IPS-18c (cell line): ENCODE data around the gene OBSL1.

Experiments used
- H3K4me3 ChIP-seq: 2 replicates; pipeline ENCODE4 v1.7.0; 2013; ENCODE audit warnings: low read depth, mild to moderate bottlenecking, low read length, moderate library complexity; ENCODE audit not compliant: insufficient read depth
- H3K9me3 ChIP-seq: one replicate; pipeline ENCODE4 v1.6.1; 2013; ENCODE audit warnings: mild to moderate bottlenecking, low read length, moderate library complexity; ENCODE audit not compliant: control insufficient read depth, insufficient read depth

Gene OBSL1

DNA sequence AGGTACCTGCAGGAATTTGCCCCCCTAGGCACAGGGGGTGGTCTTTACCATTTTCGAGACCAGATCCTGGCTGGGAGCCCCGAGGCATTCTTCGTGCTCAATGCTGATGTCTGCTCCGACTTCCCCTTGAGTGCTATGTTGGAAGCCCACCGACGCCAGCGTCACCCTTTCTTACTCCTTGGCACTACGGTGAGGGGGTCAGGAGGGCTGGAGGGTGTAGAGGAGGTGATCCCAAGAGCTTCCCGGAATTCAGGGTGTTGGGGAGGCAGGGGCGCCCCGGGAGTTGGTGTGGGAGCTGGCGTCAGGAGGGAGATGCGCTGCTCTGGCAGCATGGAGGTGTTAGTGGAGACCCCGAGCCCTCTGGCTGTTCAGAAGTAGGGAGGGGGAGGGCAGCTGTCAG lies 69.5 kb downstream of the OBSL1 start:
- H3K4me3 ChIP-seq = no peak overlapping the region
- H3K9me3 ChIP-seq = no peaks in the 10 kb centered on the region
